Activated naive CD8-positive, alpha-beta T cell treated with anti-CD3 and anti-CD28 coated beads, Interleukin-2, amount 50 U/mL, for 24 hours (primary cell): ENCODE results near the gene BBS2.
A peak's percentile ranks its signal among the peaks of the same experiment; 100 is the strongest.

Experiments
- ATAC-seq: fragments of 150-1000 bp; cut with Tn5 transposase; one replicate; pipeline ENCODE4 v1.10.0; 2021
- DNase-seq: peaks from one replicate; pipeline ENCODE4 v3.0.0; 2021
- H3K27ac Mint-ChIP-seq: one replicate; pipeline ENCODE4 v1.8.0; 2021; ENCODE audit warnings: mild to moderate bottlenecking, mixed read lengths
- H3K27me3 Mint-ChIP-seq: one replicate; pipeline ENCODE4 v1.8.0; 2021; ENCODE audit warnings: mixed read lengths
- H3K36me3 Mint-ChIP-seq: one replicate; pipeline ENCODE4 v1.8.0; 2021; ENCODE audit warnings: low read depth, mixed read lengths
- H3K4me1 Mint-ChIP-seq: one replicate; pipeline ENCODE4 v1.8.0; 2021; ENCODE audit warnings: mixed read lengths
- H3K4me3 Mint-ChIP-seq: one replicate; pipeline ENCODE4 v1.8.0; 2021; ENCODE audit warnings: mild to moderate bottlenecking, moderate library complexity, mixed read lengths
- H3K9me3 Mint-ChIP-seq: one replicate; pipeline ENCODE4 v1.8.0; 2021; ENCODE audit warnings: mixed read lengths

Gene BBS2

DNA sequence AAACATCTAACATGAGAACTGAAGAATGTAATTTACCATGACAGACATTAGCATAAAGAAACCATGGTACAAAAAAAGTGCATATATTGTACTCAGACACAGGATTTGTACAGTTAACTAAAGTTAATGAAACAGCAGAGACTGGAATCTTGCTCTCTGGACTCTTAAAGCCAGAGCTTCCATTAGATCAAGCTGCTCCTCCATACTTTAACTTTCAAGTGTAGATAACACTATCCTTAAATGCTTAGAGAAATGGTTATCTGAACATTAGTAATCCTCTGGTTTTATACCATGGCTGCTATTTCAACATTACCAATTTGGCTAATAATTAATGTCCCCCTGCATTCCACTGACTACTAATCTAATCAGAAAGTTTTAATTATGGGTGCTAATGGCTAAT, 71.8 kb downstream of the BBS2 start:
- H3K36me3 Mint-ChIP-seq: peaks cover 37% of the 10 kb centered on the region
- H3K4me1 Mint-ChIP-seq: peaks cover 47% of the 10 kb centered on the region
- H3K27me3 Mint-ChIP-seq: no peaks in the 10 kb centered on the region
- DNase-seq (no peak), ATAC-seq (no peak)
- peak overlapping the region; percentile 64 for H3K27ac Mint-ChIP-seq
- peak overlapping the region; percentile 61 for H3K4me3 Mint-ChIP-seq
- no peaks in the 10 kb centered on the region for H3K9me3 Mint-ChIP-seq

- Mint-ChIP-seq H3K27ac (peak overlapping the region; percentile 37), H3K36me3 (peaks cover 37% of the 10 kb centered on the region), H3K4me3 (peak overlapping the region; percentile 61), H3K27me3 (no peaks in the 10 kb centered on the region), H3K9me3 (no peaks in the 10 kb centered on the region), H3K4me1 (peaks cover 40% of the 10 kb centered on the region)
- ATAC-seq (no peak), DNase-seq (no peak)
Measured at GRCh38 chr16:56447286-56447685, 72.5 kb downstream of the BBS2 start.

GRCh38 chr16:56438038-56438437, 81.8 kb downstream of the BBS2 start:
- DNase-seq (no peak), ATAC-seq (no peak)
- no peak overlapping the region for H3K4me3 Mint-ChIP-seq
- no peaks in the 10 kb centered on the region for H3K9me3 Mint-ChIP-seq
- no peaks in the 10 kb centered on the region for H3K27me3 Mint-ChIP-seq
- H3K27ac Mint-ChIP-seq: no peak overlapping the region
- H3K4me1 Mint-ChIP-seq: peaks cover 3% of the 10 kb centered on the region
- peaks cover 44% of the 10 kb centered on the region for H3K36me3 Mint-ChIP-seq

- peaks cover 3% of the 10 kb centered on the region for H3K4me1 Mint-ChIP-seq
- DNase-seq (no peak), ATAC-seq (no peak)
- H3K27ac Mint-ChIP-seq: no peak overlapping the region
- no peak overlapping the region for H3K4me3 Mint-ChIP-seq
- no peaks in the 10 kb centered on the region for H3K9me3 Mint-ChIP-seq
- no peaks in the 10 kb centered on the region for H3K27me3 Mint-ChIP-seq
- H3K36me3 Mint-ChIP-seq: peaks cover 38% of the 10 kb centered on the region
Measured at GRCh38 chr16:56436258-56436657, 83.6 kb downstream of the BBS2 start.
